ENCODE data around the gene VAMP7. TPM values are rescaled to one million over a fixed set of nuclear protein-coding genes. Genes with fewer than 3 reads are reported as not detected.

The VAMP7 gene
- total RNA-seq, 2 donors from 2014 or later, result 29.4 to 34.0 TPM

GRCh38 chrX:155889328-155889727, 8.2 kb downstream of the VAMP7 start:
- H3K4me3 ChIP-seq, result no peak overlapping the region
- no peak for DNase-seq
- intact Hi-C loops (cut with DNase I), result no loop called here
- no peak overlapping the region for H3K9ac ChIP-seq (ENCODE audit: low read depth in 2 of 2, low read length in 2 of 2)
- H3K9me3 ChIP-seq, result no peaks in the 10 kb centered on the region
- no peak overlapping the region for H3K27ac ChIP-seq
- H3K36me3 ChIP-seq, result no peaks in the 10 kb centered on the region
- H3K27me3 ChIP-seq, result no peaks in the 10 kb centered on the region
- H3K4me1 ChIP-seq, result no peaks in the 10 kb centered on the region
- TF ChIP-seq CTCF (IDR thresholded peaks at IDR 0.05), result no peak

GRCh38 chrX:155891446-155892210, 10.5 kb downstream of the VAMP7 start:
- no peaks in the 10 kb centered on the region for H3K9me3 ChIP-seq
- no peak for DNase-seq
- intact Hi-C loops (cut with DNase I), result no loop called here
- no peak overlapping the region for H3K27ac ChIP-seq
- H3K27me3 ChIP-seq, result no peaks in the 10 kb centered on the region
- no peaks in the 10 kb centered on the region for H3K36me3 ChIP-seq
- H3K4me1 ChIP-seq, result no peaks in the 10 kb centered on the region
- H3K4me3 ChIP-seq, result no peak overlapping the region
- H3K9ac ChIP-seq (ENCODE audit: low read depth in 2 of 2, low read length in 2 of 2), result no peak overlapping the region
- TF ChIP-seq CTCF (IDR thresholded peaks at IDR 0.05), result no peak

GRCh38 chrX:155893521-155893920, 12.4 kb downstream of the VAMP7 start:
- intact Hi-C loops (cut with DNase I), result no loop called here
- TF ChIP-seq CTCF (IDR thresholded peaks at IDR 0.05), result no peak
- no peak for DNase-seq
- Histone ChIP-seq H3K27ac (no peak overlapping the region), H3K9ac (ENCODE audit: low read depth in 2 of 2, low read length in 2 of 2) (no peak overlapping the region), H3K36me3 (no peaks in the 10 kb centered on the region), H3K9me3 (no peaks in the 10 kb centered on the region), H3K4me1 (no peaks in the 10 kb centered on the region), H3K4me3 (no peak overlapping the region), H3K27me3 (no peaks in the 10 kb centered on the region)

- Histone ChIP-seq H3K36me3 (no peaks in the 10 kb centered on the region), H3K27me3 (no peaks in the 10 kb centered on the region), H3K9ac (ENCODE audit: low read depth in 2 of 2, low read length in 2 of 2) (no peak overlapping the region), H3K27ac (no peak overlapping the region), H3K9me3 (no peaks in the 10 kb centered on the region), H3K4me3 (no peak overlapping the region), H3K4me1 (no peaks in the 10 kb centered on the region)
- DNase-seq, result no peak
- no peak for TF ChIP-seq CTCF (IDR thresholded peaks at IDR 0.05)
- intact Hi-C loops (cut with DNase I), result no loop called here
These were observed 15.4 kb downstream of the VAMP7 start for GRCh38 chrX:155896512-155896911.

GRCh38 chrX:155899366-155899765, 18.2 kb downstream of the VAMP7 start:
- DNase-seq, result no peak
- no peaks in the 10 kb centered on the region for H3K27me3 ChIP-seq
- H3K9me3 ChIP-seq, result no peaks in the 10 kb centered on the region
- no peak for TF ChIP-seq CTCF (IDR thresholded peaks at IDR 0.05)
- H3K4me3 ChIP-seq, result no peak overlapping the region
- no peaks in the 10 kb centered on the region for H3K36me3 ChIP-seq
- no peak overlapping the region for H3K9ac ChIP-seq (ENCODE audit: low read depth in 2 of 2, low read length in 2 of 2)
- H3K27ac ChIP-seq, result no peak overlapping the region
- intact Hi-C loops (cut with DNase I), result no loop called here
- no peaks in the 10 kb centered on the region for H3K4me1 ChIP-seq

All from colonic mucosa (tissue), 4 donors.